Small intestine (tissue), 7 donors: Measurements from ENCODE around the gene VANGL1. TPM values are rescaled to one million over a fixed set of nuclear protein-coding genes. Genes with fewer than 3 reads are reported as not detected.

Experiments used
- DNase-seq, 2 donors: peaks; one replicate each; pipeline versions ENCODE4 v3.0.0 to v3.0.0-alpha.2; 2013
- FAIRE-seq: peaks from 2 replicates; lab custom pipeline; 2012; peaks lifted over from hg19 to GRCh38; lab: Jason Lieb, UNC
- H3K27ac ChIP-seq, 3 donors: one replicate each; pipeline ENCODE4 v1.5.1; 2013; ENCODE audit warnings: low read length in 2 of 3, mild to moderate bottlenecking in 2 of 3, control low read depth in 1 of 3, inconsistent platforms in 1 of 3, low read depth in 1 of 3, moderate library complexity in 1 of 3
- H3K27me3 ChIP-seq, 3 donors: one replicate each; pipeline ENCODE4 v1.6.1; 2013; ENCODE audit warnings: low read length in 3 of 3, inconsistent platforms in 1 of 3; ENCODE audit not compliant: control insufficient read depth in 3 of 3, insufficient read depth in 3 of 3
- H3K36me3 ChIP-seq, 3 donors: one replicate each; pipeline ENCODE4 v1.6.1; 2013; ENCODE audit warnings: low read length in 3 of 3, inconsistent platforms in 1 of 3, low read depth in 1 of 3, mild to moderate bottlenecking in 1 of 3, moderate library complexity in 1 of 3; ENCODE audit not compliant: control insufficient read depth in 3 of 3, insufficient read depth in 2 of 3
- H3K4me1 ChIP-seq, 3 donors: one replicate each; pipeline ENCODE4 v1.6.1; 2013; ENCODE audit warnings: low read length in 2 of 3, inconsistent platforms in 1 of 3, low read depth in 1 of 3, mild to moderate bottlenecking in 1 of 3, moderate library complexity in 1 of 3; ENCODE audit not compliant: control insufficient read depth in 3 of 3, insufficient read depth in 2 of 3
- H3K4me3 ChIP-seq, 3 donors: one replicate each; pipeline ENCODE4 v1.5.1; 2013; ENCODE audit warnings: low read length in 3 of 3, control low read depth in 1 of 3, inconsistent platforms in 1 of 3, low read depth in 1 of 3, mild to moderate bottlenecking in 1 of 3, moderate library complexity in 1 of 3
- H3K9me3 ChIP-seq, 2 donors: one replicate each; pipeline ENCODE4 v1.6.1; 2013; ENCODE audit warnings: low read depth in 1 of 2, low read length in 1 of 2; ENCODE audit not compliant: control insufficient read depth in 2 of 2, insufficient read depth in 1 of 2
- WGBS, 3 donors: extraction: QIAGEN DNeasy Blood & Tissue Kit; methylation state at CpG; one replicate each; pipeline ENCODE4 v1.1.7; 2013; 5-methylcytosine and 5-hydroxymethylcytosine counted together
- polyA plus RNA-seq, 4 donors: library from polyadenylated mRNA; stranded (reverse) in 3 of 4; unstranded in 1 of 4; fragments of 200-250 nt in 3 of 4; fragments of 120-200 nt in 1 of 4; gene quantifications; one replicate each; pipeline versions ENCODE4 v1.2.1 to v1.2.3, GENCODE V29; 2013
- donor health status: healthy with polysubstance abuse.
- donor health status: control.
- donor health status: control.
- donor health status: Bipolar disorder and iron deficiency.
- donor health status: healthy.

VANGL1 gene
- polyA plus RNA-seq, 4 donors, result 0.54 to 7.4 (median 2.8) TPM

DNA sequence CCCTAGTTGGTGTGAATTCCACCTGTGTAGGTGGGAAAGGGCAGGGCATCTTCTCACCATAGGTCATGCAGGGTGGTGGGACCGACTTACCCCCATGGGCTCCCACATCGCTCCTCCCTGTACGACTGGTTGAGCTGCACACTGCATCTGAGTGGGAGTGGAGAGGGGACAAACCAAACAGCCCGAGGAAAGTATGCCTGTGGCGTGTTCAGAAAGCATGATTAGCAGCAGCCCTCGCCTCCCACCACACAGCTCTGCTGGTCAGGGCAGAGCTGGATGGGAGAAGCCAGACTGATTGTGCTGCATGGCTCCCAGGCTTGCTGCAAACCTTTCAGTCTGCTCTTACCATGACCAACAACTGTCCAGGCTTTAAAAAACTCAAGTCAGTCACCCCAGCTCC is 24.4 kb downstream of the VANGL1 start:
- DNase-seq, result no peak
- no peaks in the 10 kb centered on the region for H3K27me3 ChIP-seq
- no peak overlapping the region for H3K4me3 ChIP-seq
- H3K36me3 ChIP-seq, result peaks cover 0 to 50% (median 0%) of the 10 kb centered on the region in 3 donors
- peaks cover 0 to 12% (median 0%) of the 10 kb centered on the region in 3 donors for H3K4me1 ChIP-seq
- WGBS, 3 donors, result 87 to 96% (median 95%) methylated on average over 6 of the region's 6 CpGs
- peaks cover 0 to 8% of the 10 kb centered on the region in 2 donors for H3K9me3 ChIP-seq
- H3K27ac ChIP-seq, result no peak overlapping the region
- FAIRE-seq, result no peak

GRCh38 chr1:115666702-115667101 is 24.9 kb downstream of the VANGL1 start:
- peaks cover 0 to 8% of the 10 kb centered on the region in 2 donors for H3K9me3 ChIP-seq
- peaks cover 0 to 12% (median 0%) of the 10 kb centered on the region in 3 donors for H3K4me1 ChIP-seq
- WGBS, 3 donors, result 86 to 94% (median 92%) methylated on average over 4 of the region's 4 CpGs
- DNase-seq (no peak), FAIRE-seq (no peak)
- no peak overlapping the region for H3K4me3 ChIP-seq
- H3K27me3 ChIP-seq, result no peaks in the 10 kb centered on the region
- no peak overlapping the region for H3K27ac ChIP-seq
- peaks cover 0 to 51% (median 0%) of the 10 kb centered on the region in 3 donors for H3K36me3 ChIP-seq

- no peak overlapping the region for H3K27ac ChIP-seq
- 85 to 96% (median 96%) methylated on average over 1 of the region's 1 CpG for WGBS, 3 donors
These were observed 26.8 kb downstream of the VANGL1 start for GRCh38 chr1:115668579-115668978.

DNA sequence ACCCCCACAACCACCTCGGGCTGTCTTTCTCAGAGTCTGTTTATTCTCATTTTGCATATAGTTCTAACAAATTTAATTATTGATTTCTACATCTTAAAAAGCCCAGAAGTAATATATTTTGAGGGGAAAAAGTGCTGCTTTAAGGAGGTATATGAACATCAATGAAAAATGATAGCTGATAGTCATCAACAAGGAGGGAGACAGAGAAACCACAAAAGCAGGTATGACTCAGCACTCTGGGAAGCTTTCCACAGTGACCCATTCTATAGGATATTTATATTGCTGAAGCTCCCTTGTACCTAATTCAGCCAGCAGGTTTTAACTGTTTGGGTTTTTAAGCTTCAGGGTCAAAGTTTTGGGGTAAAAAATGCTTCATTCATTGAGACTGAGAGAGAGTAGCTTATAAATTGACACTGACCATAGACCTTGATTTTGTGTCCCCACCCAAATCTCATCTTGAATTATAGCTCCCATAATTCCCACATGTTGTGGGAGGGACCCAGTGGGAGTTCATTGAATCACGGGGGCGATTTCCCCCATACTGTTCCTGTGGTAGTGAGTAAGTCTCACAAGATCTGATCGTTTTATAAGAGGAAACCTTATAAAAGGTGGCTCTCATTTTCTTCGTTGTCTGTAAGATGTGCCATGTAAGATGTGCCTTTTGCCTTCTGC is 27.4 kb downstream of the VANGL1 start:
- 94 to 97% (median 94%) methylated on average over 5 of the region's 5 CpGs for WGBS, 3 donors
- FAIRE-seq (no peak), DNase-seq (no peak)
- Histone ChIP-seq H3K4me1 (peaks cover 0 to 12% (median 0%) of the 10 kb centered on the region in 3 donors), H3K27ac (no peak overlapping the region), H3K4me3 (no peak overlapping the region), H3K36me3 (peaks cover 0 to 54% (median 0%) of the 10 kb centered on the region in 3 donors), H3K27me3 (no peaks in the 10 kb centered on the region), H3K9me3 (peaks cover 0 to 8% of the 10 kb centered on the region in 2 donors)

More at GRCh38 chr1:115668579-115668978, 26.8 kb downstream of the VANGL1 start:
- FAIRE-seq (no peak), DNase-seq (no peak)
- H3K4me3 ChIP-seq, result no peak overlapping the region
- H3K9me3 ChIP-seq, result peaks cover 0 to 8% of the 10 kb centered on the region in 2 donors
- H3K27me3 ChIP-seq, result no peaks in the 10 kb centered on the region
- H3K4me1 ChIP-seq, result peaks cover 0 to 12% (median 0%) of the 10 kb centered on the region in 3 donors
- peaks cover 0 to 56% (median 0%) of the 10 kb centered on the region in 3 donors for H3K36me3 ChIP-seq

DNA sequence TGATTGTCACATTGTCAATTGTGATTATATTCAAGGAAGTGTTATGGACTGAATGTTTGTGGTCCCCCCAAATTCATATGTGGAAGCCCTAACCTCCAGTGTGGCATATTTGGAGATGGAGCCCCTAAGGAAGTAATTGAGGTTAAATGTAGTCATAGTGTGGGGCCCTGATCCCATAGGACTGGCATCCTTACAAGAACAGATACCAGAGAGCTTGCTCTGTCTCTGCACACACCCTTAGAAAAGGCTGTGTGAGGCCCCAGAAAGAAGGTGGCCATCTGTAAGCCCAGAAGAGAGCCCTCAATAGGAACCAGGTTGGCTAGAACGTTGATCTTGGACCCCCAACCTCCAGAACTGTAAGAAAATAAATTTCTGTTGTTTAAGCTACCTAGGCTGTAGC is 28.1 kb downstream of the VANGL1 start:
- Histone ChIP-seq H3K27ac (no peak overlapping the region), H3K36me3 (peaks cover 0 to 49% (median 0%) of the 10 kb centered on the region in 3 donors), H3K27me3 (no peaks in the 10 kb centered on the region), H3K4me1 (peaks cover 0 to 12% (median 0%) of the 10 kb centered on the region in 3 donors), H3K4me3 (no peak overlapping the region), H3K9me3 (peaks cover 0 to 8% of the 10 kb centered on the region in 2 donors)
- WGBS, 3 donors, result 75 to 85% (median 79%) methylated on average over 1 of the region's 1 CpG
- no peak for FAIRE-seq
- no peak for DNase-seq

- Histone ChIP-seq H3K4me1 (peaks cover 0 to 12% (median 0%) of the 10 kb centered on the region in 3 donors), H3K4me3 (no peak overlapping the region), H3K27me3 (no peaks in the 10 kb centered on the region), H3K36me3 (peaks cover 0 to 44% (median 0%) of the 10 kb centered on the region in 3 donors), H3K27ac (peak overlapping the region in 1 of 3 donors; percentile 30), H3K9me3 (peaks cover 0 to 8% of the 10 kb centered on the region in 2 donors)
- DNase-seq, result peak in 1 of 2 donors; percentile 11
- no peak for FAIRE-seq
- 32 to 67% (median 55%) methylated on average over 14 of the region's 14 CpGs for WGBS, 3 donors
These were observed 28.9 kb downstream of the VANGL1 start for GRCh38 chr1:115670476-115671175.

- peaks cover 0 to 8% of the 10 kb centered on the region in 2 donors for H3K9me3 ChIP-seq
- H3K4me1 ChIP-seq, result peaks cover 0 to 12% (median 0%) of the 10 kb centered on the region in 3 donors
- peaks cover 0 to 38% (median 0%) of the 10 kb centered on the region in 3 donors for H3K36me3 ChIP-seq
These were observed 29.6 kb downstream of the VANGL1 start for GRCh38 chr1:115671176-115671934.

More at GRCh38 chr1:115671176-115671934, 29.6 kb downstream of the VANGL1 start:
- FAIRE-seq, result no peak
- no peaks in the 10 kb centered on the region for H3K27me3 ChIP-seq
- DNase-seq, result peak; percentile 87 to 93
- peak overlapping the region in 1 of 3 donors; percentile 30 for H3K27ac ChIP-seq
- no peak overlapping the region for H3K4me3 ChIP-seq
- WGBS, 3 donors, result 28 to 71% (median 59%) methylated on average over 19 of the region's 19 CpGs
